Ovary (tissue), 9 donors: ENCODE results near the gene VPS51. TPM values are rescaled to one million over a fixed set of nuclear protein-coding genes. Genes with fewer than 3 reads are reported as not detected.

Experiments used
- DNase-seq, 5 donors: peaks; one replicate each; pipeline ENCODE4 v3.0.0-alpha.2; 2019 to 2020
- H3K27ac ChIP-seq, 2 donors: fragments of 200-600 bp; one replicate each; pipeline versions ENCODE4 v1.5.1 to v1.8.0; 2019 to 2022
- H3K27me3 ChIP-seq: fragments of 200-600 bp; one replicate; pipeline ENCODE4 v1.8.0; 2022
- H3K36me3 ChIP-seq: fragments of 200-600 bp; sonication (generic); one replicate; pipeline ENCODE4 v1.5.1; 2019
- H3K4me1 ChIP-seq: one replicate; pipeline ENCODE4 v1.8.1; 2013; ENCODE audit warnings: mild to moderate bottlenecking, moderate library complexity; ENCODE audit not compliant: insufficient read depth
- H3K4me3 ChIP-seq: fragments of 200-600 bp; sonication (generic); one replicate; pipeline ENCODE4 v1.5.1; 2017
- H3K9me3 ChIP-seq, 2 donors: fragments of 200-600 bp in 1 of 2; sonication (generic) in 1 of 2; one replicate each; pipeline versions ENCODE4 v1.5.1 to v1.8.1; 2013 to 2019; ENCODE audit warnings: mild to moderate bottlenecking in 1 of 2, moderate library complexity in 1 of 2
- CTCF ChIP-seq, 3 donors: fragments of 450-650 bp in 2 of 3; fragments of 200-600 bp in 1 of 3; IDR thresholded peaks; one replicate each; pipeline versions ENCODE4 v1.5.1 to v1.8.0; 2016 to 2022; ENCODE audit warnings: antibody characterized with exemption in 3 of 3, mild to moderate bottlenecking in 1 of 3
- EP300 ChIP-seq: sonication (generic); formaldehyde crosslinking; IDR thresholded peaks from one replicate; pipeline ENCODE4 v1.6.1; 2017; ENCODE audit warnings: antibody characterized with exemption
- POLR2A ChIP-seq: fragments of 450-650 bp; IDR thresholded peaks from one replicate; pipeline ENCODE4 v1.6.1; 2017; ENCODE audit warnings: antibody characterized with exemption, mild to moderate bottlenecking, moderate library complexity
- WGBS, 3 donors: extraction: QIAGEN DNeasy Blood & Tissue Kit in 1 of 3; methylation state at CpG; one replicate each; pipeline versions ENCODE4 v1.1.5 to v1.1.7; 2013 to 2017; 5-methylcytosine and 5-hydroxymethylcytosine counted together
- intact Hi-C, 4 donors: fragments of 100-400 bp; cut with DNase I; formaldehyde crosslinking; loops; one replicate each; pipeline versions ENCODE4 v1.11.0 to v1.15.1; 2022 to 2023
- polyA plus RNA-seq, 2 donors: library from polyadenylated mRNA; stranded (reverse); fragments of 200-250 nt in 1 of 2; fragments of 350-450 nt in 1 of 2; fragmentation: Illumina TruSeq in 1 of 2; extraction: RNeasy Lipid Tissue Mini Kit (QIAGEN cat#74804) in 1 of 2; gene quantifications; one replicate each; pipeline ENCODE4 v1.2.3, GENCODE V29; 2013 to 2014
- total RNA-seq, 7 donors: library from RNA; depleted of rRNA in 2 of 7; stranded (reverse); fragments of >200 nt in 2 of 7; fragmentation: NEBNext Ultra II Directional in 3 of 7; extraction: Animal tissue kit (Norgen Biotek cat#: 25700) in 3 of 7; gene quantifications; one replicate each; pipeline versions ENCODE4 v1.1.0 to v1.2.4, GENCODE V29; 2016 to 2023
- donor health status: DM: no; HTN: no; CAD: no; lungs with moderate emphysema.
- donor health status: DM: no; HTN: no; CAD: no.
- donor health status: Bipolar disorder and iron deficiency.
- donor health status: DM: yes; HTN: yes; CAD: no.
- donor health status: DM: no; HTN: no; CAD: no.
- donor health status: DM: yes; HTN: yes; CAD: no.

The VPS51 gene
- total and polyA plus RNA-seq, 9 donors: 51.1 to 543 (median 221) TPM

GRCh38 chr11:65110354-65110861, 14.4 kb downstream of the VPS51 start:
- H3K9me3 ChIP-seq: no peaks in the 10 kb centered on the region
- TF ChIP-seq CTCF (IDR thresholded peaks at IDR 0.05): peak; percentile 96 to 98 (median 98)
- TF ChIP-seq EP300: no peak
- H3K36me3 ChIP-seq: no peaks in the 10 kb centered on the region
- H3K4me1 ChIP-seq: peaks cover 21% of the 10 kb centered on the region
- WGBS, 3 donors: 11 to 16% (median 14%) methylated on average over 14 to 18 of the region's 18 CpGs
- H3K27ac ChIP-seq: peak overlapping the region; percentile 21 to 31
- intact Hi-C loops: loop anchor here in 2 of 4 donors (5.0 to 10.0 kb wide), 5 partner anchors 74 to 266 kb away; partner anchors contain the start of genes ARL2 (in 2 of the 2), ATG2A (in 1 of the 2), CAPN1 (in 1 of the 2) and CDC42BPG (in 1 of the 2)
- H3K27me3 ChIP-seq: no peaks in the 10 kb centered on the region
- H3K4me3 ChIP-seq: no peak overlapping the region
- peak; percentile 81 to 93 (median 91) for DNase-seq

DNA sequence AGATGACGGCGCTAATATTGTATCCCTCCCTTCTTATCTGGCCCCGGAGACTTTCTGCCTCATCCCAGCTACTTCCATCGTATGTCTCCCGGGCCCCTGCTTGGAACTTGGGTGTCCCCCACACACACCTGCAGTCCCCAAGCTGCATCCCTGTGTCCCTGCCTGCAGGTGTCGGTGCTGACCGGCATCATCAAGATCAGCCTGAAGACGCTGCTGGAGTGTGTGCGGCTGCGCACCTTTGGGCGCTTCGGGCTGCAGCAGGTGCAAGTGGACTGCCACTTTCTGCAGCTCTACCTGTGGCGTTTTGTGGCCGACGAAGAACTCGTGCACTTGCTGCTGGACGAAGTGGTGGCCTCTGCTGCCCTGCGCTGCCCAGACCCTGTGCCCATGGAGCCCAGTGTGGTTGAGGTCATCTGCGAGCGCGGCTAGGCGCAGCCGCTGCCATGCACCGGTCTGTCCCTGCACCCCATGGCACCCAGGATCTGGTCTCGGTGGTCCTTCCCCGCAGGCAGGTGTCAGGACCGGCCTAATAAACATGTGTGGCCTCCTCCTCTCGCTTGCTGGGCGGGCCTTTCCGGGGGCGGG, 15.2 kb downstream of the VPS51 start:
- H3K27ac ChIP-seq: no peak overlapping the region
- H3K9me3 ChIP-seq: no peaks in the 10 kb centered on the region
- no peak for DNase-seq
- no peak for TF ChIP-seq POLR2A
- no peak for TF ChIP-seq CTCF (IDR thresholded peaks at IDR 0.05)
- no peak for TF ChIP-seq EP300
- intact Hi-C loops: loop anchor here in 2 of 4 donors (5.0 to 10.0 kb wide), 5 partner anchors 74 to 266 kb away; partner anchors contain the start of genes ARL2 (in 2 of the 2), ATG2A (in 1 of the 2), CAPN1 (in 1 of the 2) and CDC42BPG (in 1 of the 2)
- no peaks in the 10 kb centered on the region for H3K36me3 ChIP-seq
- 63 to 69% (median 67%) methylated on average over 30 to 31 of the region's 31 CpGs for WGBS, 3 donors
- H3K27me3 ChIP-seq: no peaks in the 10 kb centered on the region
- no peak overlapping the region for H3K4me3 ChIP-seq
- H3K4me1 ChIP-seq: peaks cover 14% of the 10 kb centered on the region

GRCh38 chr11:65111744-65112545, 15.9 kb downstream of the VPS51 start, which contains the start of gene TM7SF2:
Gene TM7SF2 (plus strand): TSS chr11:65111872. CDS start chr11:65112016, 144 bp downstream.
- no peaks in the 10 kb centered on the region for H3K9me3 ChIP-seq
- peak within 1 kb of the TSS; percentile 51 for H3K4me3 ChIP-seq
- WGBS, 3 donors: 0 to 2% (median 1%) methylated on average over 60 to 64 of the region's 64 CpGs
- TF ChIP-seq POLR2A: peak; percentile 95
- no peak for TF ChIP-seq EP300
- peak within 1 kb of the TSS; percentile 32 to 56 for H3K27ac ChIP-seq
- intact Hi-C loops: loop anchor here in 2 of 4 donors (5.0 to 10.0 kb wide), 5 partner anchors 73 to 267 kb away; partner anchors contain the start of genes ARL2 (in 2 of the 2), ATG2A (in 1 of the 2), CAPN1 (in 1 of the 2) and CDC42BPG (in 1 of the 2)
- H3K27me3 ChIP-seq: no peaks in the 10 kb centered on the region
- DNase-seq: peak; percentile 95 to 98 (median 97)
- H3K36me3 ChIP-seq: no peaks in the 10 kb centered on the region
- H3K4me1 ChIP-seq: peaks cover 16% of the 10 kb centered on the region

DNA sequence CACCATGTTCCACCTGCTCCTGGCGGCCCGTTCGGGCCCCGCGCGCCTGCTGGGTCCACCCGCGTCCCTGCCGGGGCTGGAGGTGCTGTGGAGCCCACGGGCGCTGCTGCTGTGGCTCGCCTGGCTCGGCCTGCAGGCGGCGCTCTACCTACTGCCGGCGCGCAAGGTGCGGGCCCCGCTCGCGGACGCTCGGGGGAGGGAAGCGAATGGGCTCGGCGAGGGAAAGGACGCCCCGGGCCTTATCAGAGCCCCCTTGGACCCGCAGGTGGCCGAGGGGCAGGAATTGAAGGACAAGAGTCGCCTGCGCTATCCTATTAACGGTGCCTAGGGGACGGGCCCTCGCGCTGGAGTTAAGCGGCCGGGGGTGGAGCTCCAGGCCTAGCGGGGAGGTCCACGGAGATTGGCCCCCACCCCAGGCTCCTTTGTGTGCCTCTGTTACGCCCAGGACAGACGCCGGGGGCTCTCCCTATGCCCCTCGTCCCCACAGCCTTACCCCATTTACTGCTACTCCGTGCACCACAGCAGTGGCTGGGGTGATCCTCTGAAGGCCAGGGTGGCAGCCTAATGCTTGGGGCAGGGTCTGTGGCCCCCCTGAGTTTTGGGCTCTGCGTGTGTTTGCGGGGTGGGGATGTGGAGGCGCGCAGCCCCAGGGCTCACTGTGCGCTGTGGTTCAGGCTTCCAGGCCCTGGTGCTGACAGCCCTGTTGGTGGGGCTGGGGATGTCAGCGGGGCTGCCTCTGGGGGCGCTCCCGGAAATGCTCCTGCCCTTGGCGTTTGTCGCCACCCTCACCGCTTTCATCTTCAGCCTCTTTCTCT, 16.7 kb downstream of the VPS51 start:
- intact Hi-C loops: loop anchor here in 2 of 4 donors (5.0 to 10.0 kb wide), 5 partner anchors 72 to 268 kb away; partner anchors contain the start of genes ARL2 (in 2 of the 2), ATG2A (in 1 of the 2), CAPN1 (in 1 of the 2) and CDC42BPG (in 1 of the 2)
- no peaks in the 10 kb centered on the region for H3K36me3 ChIP-seq
- DNase-seq: peak; percentile 66 to 82 (median 78)
- TF ChIP-seq CTCF (IDR thresholded peaks at IDR 0.05): peak; percentile 82 to 95 (median 94)
- no peak for TF ChIP-seq POLR2A
- H3K27ac ChIP-seq: peak overlapping the region; percentile 32 to 56
- 1 to 3% (median 2%) methylated on average over 49 to 57 of the region's 57 CpGs for WGBS, 3 donors
- no peaks in the 10 kb centered on the region for H3K27me3 ChIP-seq
- H3K4me3 ChIP-seq: peak overlapping the region; percentile 51
- H3K9me3 ChIP-seq: no peaks in the 10 kb centered on the region
- peaks cover 16% of the 10 kb centered on the region for H3K4me1 ChIP-seq
